SK-N-SH treated with all-trans-retinoic acid at 6 μM for 48 hours (cell line): ENCODE data around the gene CACNB2.

Source experiments
- ARNTL ChIP-seq: fragments of 450-650 bp; formaldehyde crosslinking; IDR thresholded peaks from 2 replicates; pipeline ENCODE4 v1.5.0; 2020; ENCODE audit warnings: low read depth, mild to moderate bottlenecking, moderate library complexity, borderline replicate concordance
- CREB5 ChIP-seq: fragments of 250-450 bp; sonication (Bioruptor Pico); IDR thresholded peaks from 2 replicates; pipeline ENCODE4 v1.5.1; 2020; ENCODE audit warnings: low read depth, mild to moderate bottlenecking, moderate library complexity
- CSDC2 ChIP-seq: fragments of 250-450 bp; sonication (Bioruptor Pico); IDR thresholded peaks from 2 replicates; pipeline ENCODE4 v1.5.0; 2020; ENCODE audit warnings: mild to moderate bottlenecking, moderate library complexity
- CSRNP3 ChIP-seq: fragments of 250-450 bp; sonication (Bioruptor Pico); IDR thresholded peaks from 2 replicates; pipeline ENCODE4 v1.5.1; 2021; ENCODE audit warnings: mild to moderate bottlenecking, moderate library complexity
- ISL1 ChIP-seq: fragments of 250-450 bp; sonication (Bioruptor Pico); IDR thresholded peaks from 2 replicates; pipeline ENCODE4 v2.1.2; 2022; ENCODE audit warnings: mild to moderate bottlenecking, moderate library complexity
- OSR1 ChIP-seq: fragments of 250-450 bp; sonication (Bioruptor Pico); IDR thresholded peaks from 2 replicates; pipeline ENCODE4 v1.8.0; 2022; ENCODE audit warnings: moderate library complexity, mild to moderate bottlenecking, inconsistent platforms
- POU6F1 ChIP-seq: fragments of 250-450 bp; sonication (Bioruptor Pico); IDR thresholded peaks from 2 replicates; pipeline ENCODE4 v1.8.0; 2021; ENCODE audit warnings: low read depth, mild to moderate bottlenecking, moderate library complexity, borderline replicate concordance
- PPARA ChIP-seq: fragments of 250-450 bp; sonication (Bioruptor Pico); IDR thresholded peaks from 2 replicates; pipeline ENCODE4 v1.5.0; 2020; ENCODE audit warnings: mild to moderate bottlenecking, borderline replicate concordance
- RARB ChIP-seq: fragments of 250-450 bp; sonication (Bioruptor Pico); IDR thresholded peaks from 2 replicates; pipeline ENCODE4 v1.8.0; 2021; ENCODE audit warnings: mild to moderate bottlenecking, moderate library complexity
- ZFP3 ChIP-seq: fragments of 250-450 bp; sonication (Bioruptor Pico); IDR thresholded peaks from 2 replicates; pipeline ENCODE4 v1.5.0; 2020; ENCODE audit warnings: mild to moderate bottlenecking, moderate library complexity
- ZNF8 ChIP-seq: fragments of 450-650 bp; formaldehyde crosslinking; IDR thresholded peaks from 2 replicates; pipeline ENCODE4 v1.5.0; 2020; ENCODE audit warnings: mild to moderate bottlenecking, moderate library complexity
- TF ChIP-seq, protein P1 (sequence below): fragments of 250-450 bp; sonication (Bioruptor Pico); IDR thresholded peaks from 2 replicates; pipeline ENCODE4 v1.8.0; 2020; ENCODE audit warnings: mild to moderate bottlenecking, moderate library complexity, borderline replicate concordance
- TF ChIP-seq, protein P2 (sequence below): fragments of 250-450 bp; sonication (Bioruptor Pico); IDR thresholded peaks from 2 replicates; pipeline ENCODE4 v1.5.0; 2020; ENCODE audit warnings: mild to moderate bottlenecking, moderate library complexity

DNA sequence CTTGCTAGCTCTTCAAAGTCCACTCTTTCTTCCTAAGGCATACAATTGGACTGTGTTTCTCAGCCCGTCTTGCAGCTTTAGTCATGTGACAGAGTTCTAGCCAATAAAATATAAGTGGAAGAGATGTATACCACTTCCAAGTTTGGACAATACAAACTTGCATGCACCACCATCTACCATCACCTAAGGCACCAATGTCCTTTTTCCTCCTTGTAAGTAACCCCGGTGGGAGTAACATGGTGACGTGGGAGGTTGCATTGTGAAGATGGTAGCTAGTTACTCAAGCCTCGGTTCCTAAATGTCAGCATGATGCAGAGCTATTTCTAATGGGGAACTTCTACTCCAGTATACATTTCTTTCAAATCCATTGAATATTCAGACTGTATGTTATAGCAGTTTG, 5.3 kb upstream of the CACNB2 start:
- TF ChIP-seq RARB (no peak), ARNTL (CRISPR knock-in tag) (no peak), CREB5 (CRISPR knock-in tag) (no peak), POU6F1 (CRISPR knock-in tag) (no peak), PPARA (CRISPR knock-in tag) (no peak), OSR1 (CRISPR knock-in tag) (no peak), ISL1 (CRISPR knock-in tag) (no peak), ZFP3 (no peak), ZNF8 (CRISPR knock-in tag) (no peak), CSDC2 (CRISPR knock-in tag) (no peak), CSRNP3 (CRISPR knock-in tag) (no peak)
- TF ChIP-seq, protein P1, sequence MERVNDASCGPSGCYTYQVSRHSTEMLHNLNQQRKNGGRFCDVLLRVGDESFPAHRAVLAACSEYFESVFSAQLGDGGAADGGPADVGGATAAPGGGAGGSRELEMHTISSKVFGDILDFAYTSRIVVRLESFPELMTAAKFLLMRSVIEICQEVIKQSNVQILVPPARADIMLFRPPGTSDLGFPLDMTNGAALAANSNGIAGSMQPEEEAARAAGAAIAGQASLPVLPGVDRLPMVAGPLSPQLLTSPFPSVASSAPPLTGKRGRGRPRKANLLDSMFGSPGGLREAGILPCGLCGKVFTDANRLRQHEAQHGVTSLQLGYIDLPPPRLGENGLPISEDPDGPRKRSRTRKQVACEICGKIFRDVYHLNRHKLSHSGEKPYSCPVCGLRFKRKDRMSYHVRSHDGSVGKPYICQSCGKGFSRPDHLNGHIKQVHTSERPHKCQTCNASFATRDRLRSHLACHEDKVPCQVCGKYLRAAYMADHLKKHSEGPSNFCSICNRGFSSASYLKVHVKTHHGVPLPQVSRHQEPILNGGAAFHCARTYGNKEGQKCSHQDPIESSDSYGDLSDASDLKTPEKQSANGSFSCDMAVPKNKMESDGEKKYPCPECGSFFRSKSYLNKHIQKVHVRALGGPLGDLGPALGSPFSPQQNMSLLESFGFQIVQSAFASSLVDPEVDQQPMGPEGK (CRISPR knock-in tag) = no peak
- TF ChIP-seq, protein P2, sequence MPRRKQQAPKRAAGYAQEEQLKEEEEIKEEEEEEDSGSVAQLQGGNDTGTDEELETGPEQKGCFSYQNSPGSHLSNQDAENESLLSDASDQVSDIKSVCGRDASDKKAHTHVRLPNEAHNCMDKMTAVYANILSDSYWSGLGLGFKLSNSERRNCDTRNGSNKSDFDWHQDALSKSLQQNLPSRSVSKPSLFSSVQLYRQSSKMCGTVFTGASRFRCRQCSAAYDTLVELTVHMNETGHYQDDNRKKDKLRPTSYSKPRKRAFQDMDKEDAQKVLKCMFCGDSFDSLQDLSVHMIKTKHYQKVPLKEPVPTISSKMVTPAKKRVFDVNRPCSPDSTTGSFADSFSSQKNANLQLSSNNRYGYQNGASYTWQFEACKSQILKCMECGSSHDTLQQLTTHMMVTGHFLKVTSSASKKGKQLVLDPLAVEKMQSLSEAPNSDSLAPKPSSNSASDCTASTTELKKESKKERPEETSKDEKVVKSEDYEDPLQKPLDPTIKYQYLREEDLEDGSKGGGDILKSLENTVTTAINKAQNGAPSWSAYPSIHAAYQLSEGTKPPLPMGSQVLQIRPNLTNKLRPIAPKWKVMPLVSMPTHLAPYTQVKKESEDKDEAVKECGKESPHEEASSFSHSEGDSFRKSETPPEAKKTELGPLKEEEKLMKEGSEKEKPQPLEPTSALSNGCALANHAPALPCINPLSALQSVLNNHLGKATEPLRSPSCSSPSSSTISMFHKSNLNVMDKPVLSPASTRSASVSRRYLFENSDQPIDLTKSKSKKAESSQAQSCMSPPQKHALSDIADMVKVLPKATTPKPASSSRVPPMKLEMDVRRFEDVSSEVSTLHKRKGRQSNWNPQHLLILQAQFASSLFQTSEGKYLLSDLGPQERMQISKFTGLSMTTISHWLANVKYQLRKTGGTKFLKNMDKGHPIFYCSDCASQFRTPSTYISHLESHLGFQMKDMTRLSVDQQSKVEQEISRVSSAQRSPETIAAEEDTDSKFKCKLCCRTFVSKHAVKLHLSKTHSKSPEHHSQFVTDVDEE (CRISPR knock-in tag) = no peak
